ENCODE measurements around the gene C2CD5. TPM values are rescaled to one million over a fixed set of nuclear protein-coding genes. Genes with fewer than 3 reads are reported as not detected.
"Not testable (repeated sequence)": the region's sequence is repeated elsewhere in the genome, so short reads cannot be mapped to it uniquely, and the experiment has no call there.

C2CD5 gene
- total and polyA plus RNA-seq, 2 of the 4 experiments (the other 2 are of a cell fraction) = 14.5 to 15.8 TPM

GRCh38 chr12:22554750-22555149, 10.4 kb upstream of the C2CD5 start:
- H2BK20ac ChIP-seq (ENCODE audit: low read depth, low read length); H3K18ac ChIP-seq (ENCODE audit: low read depth, low read length); H3K4me3 ChIP-seq (ENCODE audit: insufficient read depth, low read depth, low read length); DNase-seq; ATAC-seq (ENCODE audit: low read depth); BruUV-seq (replicated peaks); H3K27me3 ChIP-seq (ENCODE audit: control insufficient read depth, insufficient read depth, low read length); H3K4me1 ChIP-seq (ENCODE audit: control insufficient read depth, insufficient read depth, low read length); H4K91ac ChIP-seq (ENCODE audit: insufficient read depth, low read depth, low read length); H2AFZ ChIP-seq (replicated peaks; ENCODE audit: low read length, poor library complexity); in situ Hi-C loops (cut with MboI; ENCODE audit: low sequenced_read_pairs); H3K27ac ChIP-seq (ENCODE audit: insufficient read depth, low read length); POLR2A ChIA-PET (ENCODE audit: unreplicated experiment); H2BK15ac ChIP-seq (ENCODE audit: low read depth, low read length); H2AK5ac ChIP-seq (ENCODE audit: low read depth, low read length); H3K14ac ChIP-seq (replicated peaks; ENCODE audit: low read depth, low read length); H2BK5ac ChIP-seq (ENCODE audit: low read depth, low read length, poor library complexity, severe bottlenecking); H3K36me3 ChIP-seq (ENCODE audit: control insufficient read depth, insufficient read depth, low read length); H3K56ac ChIP-seq (ENCODE audit: extremely low read depth, insufficient read depth, low read length); H2AK9ac ChIP-seq (replicated peaks; ENCODE audit: low read depth, low read length, poor library complexity); H3K9me1 ChIP-seq (ENCODE audit: insufficient read depth, low read length); dilution Hi-C loops (cut with HindIII; ENCODE audit: low sequenced_read_pairs, unreplicated experiment); CTCF ChIA-PET; H3K4ac ChIP-seq (ENCODE audit: low read depth, low read length); H3K9me3 ChIP-seq (ENCODE audit: control insufficient read depth, insufficient read depth, low read length); H2BK120ac ChIP-seq (ENCODE audit: low read depth, low read length); H3K79me1 ChIP-seq (ENCODE audit: low read depth in 1 of 2, low read length in 2 of 2); H4K20me1 ChIP-seq (ENCODE audit: insufficient read depth, low read length); H3K23ac ChIP-seq (ENCODE audit: low read depth, low read length); intact Hi-C loops (cut with micrococcal nuclease); H4K8ac ChIP-seq (ENCODE audit: low read depth in 2 of 2, low read length in 2 of 2); H3K4me2 ChIP-seq (ENCODE audit: low read depth, low read length); H4K5ac ChIP-seq (ENCODE audit: low read depth, low read length); H3K9ac ChIP-seq (ENCODE audit: low read depth, low read length): not testable (repeated sequence)
- WGBS, 2 experiments (ENCODE audit: extremely low coverage in 2 of 2, insufficient read length in 1 of 2) = 80% methylated on average over 1 of the region's 4 CpGs; no CpG with 5 or more reads in 1 of the 2 experiments

All from IMR-90 (cell line).